ENCODE measurements around the gene IGSF3.

The IGSF3 gene

DNA sequence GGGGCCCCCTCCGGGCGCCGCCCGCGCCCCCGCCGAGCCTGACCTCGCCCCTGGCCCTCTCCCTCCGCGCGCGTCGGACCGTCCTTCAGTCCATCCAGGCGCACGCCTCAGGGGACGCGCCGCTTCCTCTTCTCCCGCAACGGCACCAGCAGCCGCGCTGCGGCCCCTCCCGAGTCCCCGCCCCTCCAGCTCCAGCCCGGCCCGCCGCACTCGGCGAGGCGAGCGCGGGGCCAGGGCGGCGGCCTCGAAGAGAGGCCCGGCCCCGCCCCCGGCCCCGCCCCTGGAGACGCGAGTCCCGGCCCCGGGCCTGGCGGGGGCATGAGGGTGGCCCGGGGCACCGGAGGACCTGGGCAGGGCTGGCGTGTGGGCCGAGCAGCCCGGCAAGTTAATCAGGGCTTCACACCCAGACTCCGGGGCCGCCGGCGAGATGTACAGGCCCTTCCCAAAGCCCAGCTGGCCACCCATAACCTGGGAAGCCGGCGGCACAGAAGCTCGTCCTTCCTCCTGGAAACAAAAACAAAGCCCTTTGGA lies at the start of gene IGSF3:
TSS of gene IGSF3 (minus strand) at position 159 of the 531 bp plus-strand sequence. CDS start 1,407 bp downstream, outside the sequence.
- peak; percentile 77 for DNase-seq (ENCODE audit: low spot score)

DNA sequence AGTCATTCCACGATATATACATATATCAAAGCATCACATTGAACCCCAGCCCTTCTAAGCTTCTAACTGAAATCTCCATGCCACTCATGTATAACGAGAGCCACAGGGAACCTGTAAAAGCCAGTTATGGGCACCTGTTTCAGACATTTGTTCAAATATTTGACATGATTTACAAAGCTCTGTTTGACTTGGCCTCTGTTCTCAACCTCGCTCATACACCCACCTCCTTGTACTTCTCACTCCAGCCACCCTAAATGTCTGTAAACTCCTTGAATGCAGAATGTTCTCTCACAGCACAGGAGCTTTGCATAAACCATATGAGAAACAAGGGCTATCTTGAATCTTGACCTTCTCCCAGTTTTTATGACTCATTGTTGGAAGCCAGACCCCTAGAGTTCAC lies 49.8 kb upstream of the IGSF3 start:
- DNase-seq (ENCODE audit: low spot score): no peak

DNA sequence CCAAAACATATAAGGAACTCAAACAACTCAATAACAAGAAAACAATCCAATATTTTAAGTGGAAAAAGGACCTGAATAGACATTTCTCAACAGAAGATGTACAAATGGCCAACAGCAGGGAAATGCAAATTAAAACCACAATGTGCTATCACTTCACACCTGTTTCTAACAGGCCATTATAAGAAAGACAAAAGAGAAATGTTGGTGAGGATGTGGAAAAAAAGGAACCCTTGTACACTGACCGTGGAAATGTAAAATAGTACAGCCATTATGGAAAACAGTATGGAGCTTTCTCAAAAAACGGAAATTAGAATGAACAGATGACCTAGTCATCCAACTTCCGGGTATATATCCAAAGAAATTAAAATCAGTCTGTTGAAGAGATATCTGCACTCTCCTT lies 48.9 kb upstream of the IGSF3 start:
- DNase-seq (ENCODE audit: low spot score): no peak

DNA sequence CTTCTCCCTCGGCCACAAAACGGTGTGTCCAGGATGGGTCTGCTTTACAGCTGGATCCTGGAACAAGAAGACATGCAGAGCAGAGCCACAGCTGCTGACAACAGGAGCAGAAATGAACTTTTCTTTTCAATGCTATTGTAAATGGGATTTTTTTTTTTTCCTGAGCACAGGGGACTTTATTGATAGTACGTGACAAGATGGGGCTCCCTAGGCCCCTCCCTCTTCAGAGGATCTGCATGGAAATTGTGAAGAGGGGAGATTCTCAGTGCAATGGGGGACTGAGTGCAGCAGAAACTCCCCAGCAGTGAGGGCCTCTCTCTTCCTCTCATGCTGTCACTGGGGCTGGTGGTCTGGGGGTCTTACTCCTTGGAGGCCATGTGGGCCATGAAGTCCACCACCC lies 45.9 kb upstream of the IGSF3 start:
- DNase-seq (ENCODE audit: low spot score): no peak

DNA sequence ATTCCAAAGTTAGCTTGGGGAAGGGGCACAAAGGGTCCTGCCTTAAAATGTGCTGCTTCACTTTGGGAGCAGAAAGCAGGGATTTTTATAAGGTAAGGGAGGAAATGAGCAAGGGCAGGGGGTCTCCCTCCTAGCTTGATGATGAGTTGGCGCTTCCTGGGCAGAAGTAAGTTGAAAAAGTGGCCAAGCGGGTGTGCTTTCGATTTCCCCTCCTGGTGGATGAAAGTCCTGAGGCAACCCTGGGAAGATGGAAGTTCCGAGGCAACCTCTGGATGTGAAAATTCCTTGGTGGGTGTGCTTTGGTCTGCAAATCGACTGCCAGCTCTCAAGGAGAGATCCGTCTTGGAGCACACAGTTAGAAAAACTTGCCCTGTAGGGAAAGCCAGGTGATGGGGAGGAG lies 45.0 kb upstream of the IGSF3 start:
- no peak for DNase-seq (ENCODE audit: low spot score)

DNA sequence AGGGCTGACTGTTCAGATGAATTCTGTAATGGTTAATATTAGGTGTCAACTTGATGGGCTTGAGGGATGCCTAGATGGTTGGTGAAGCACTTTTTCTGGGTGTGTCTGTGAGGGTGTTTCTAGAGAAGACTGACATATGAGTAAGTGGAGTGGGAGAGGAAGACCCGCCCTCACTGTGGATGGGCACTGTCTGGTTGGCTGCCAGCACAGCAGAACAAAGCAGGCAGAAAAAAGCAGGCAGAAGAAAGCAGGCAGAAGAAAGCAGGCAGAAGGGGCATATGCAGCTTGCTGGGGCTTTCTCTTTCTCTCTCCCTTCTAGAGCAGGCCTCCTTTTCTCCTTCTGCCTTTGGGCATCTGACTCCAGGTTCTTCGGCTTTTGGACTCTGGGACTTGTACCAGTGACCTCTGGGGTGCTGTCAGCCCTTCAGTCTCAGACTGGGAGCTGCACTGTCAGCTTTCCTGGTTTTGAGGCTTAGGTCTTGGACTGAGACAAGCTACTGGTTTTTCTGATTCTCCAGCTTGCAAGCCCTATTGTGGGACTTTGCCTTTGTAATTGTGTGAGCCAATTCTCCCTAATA lies 43.8 kb upstream of the IGSF3 start:
- DNase-seq (ENCODE audit: low spot score): no peak

DNA sequence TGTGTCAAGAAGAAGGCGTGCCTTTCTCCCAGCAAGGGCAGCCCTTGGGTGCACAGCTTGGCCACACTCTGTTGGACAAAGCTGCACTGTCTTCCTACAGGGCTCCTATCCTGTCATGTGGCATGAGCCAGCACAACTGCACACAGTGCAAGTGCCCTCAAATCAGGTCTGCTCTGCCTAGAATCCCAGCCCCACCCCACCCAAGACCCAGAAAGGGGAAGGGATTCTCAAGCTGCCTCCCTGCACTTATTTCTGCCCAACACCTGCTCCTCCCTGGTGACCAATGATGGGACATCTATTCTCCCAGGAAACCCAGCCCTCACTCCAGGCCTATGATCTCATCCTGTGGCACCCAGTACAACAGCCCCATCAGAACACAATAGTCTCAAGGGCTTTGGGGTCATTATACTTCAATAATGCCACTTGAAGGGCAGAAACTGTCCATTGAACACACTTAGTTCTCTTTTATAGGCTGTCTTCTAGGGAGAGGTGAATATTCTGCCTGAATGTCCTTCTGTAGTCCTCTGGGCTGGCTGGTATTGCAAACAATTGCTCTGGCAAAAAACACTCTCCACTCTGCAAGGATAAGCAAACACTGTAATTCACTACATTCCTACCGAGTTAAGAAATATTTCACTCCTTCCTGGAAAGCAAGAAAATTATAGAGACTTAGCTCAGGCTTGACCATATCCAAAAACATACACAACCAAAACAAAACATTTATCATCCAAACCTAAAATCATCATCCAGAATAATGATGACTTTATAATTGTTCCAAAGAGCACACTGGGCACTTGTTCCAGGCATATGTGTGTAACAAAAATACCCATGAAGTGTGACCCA lies 43.1 kb upstream of the IGSF3 start:
- DNase-seq (ENCODE audit: low spot score): no peak

DNA sequence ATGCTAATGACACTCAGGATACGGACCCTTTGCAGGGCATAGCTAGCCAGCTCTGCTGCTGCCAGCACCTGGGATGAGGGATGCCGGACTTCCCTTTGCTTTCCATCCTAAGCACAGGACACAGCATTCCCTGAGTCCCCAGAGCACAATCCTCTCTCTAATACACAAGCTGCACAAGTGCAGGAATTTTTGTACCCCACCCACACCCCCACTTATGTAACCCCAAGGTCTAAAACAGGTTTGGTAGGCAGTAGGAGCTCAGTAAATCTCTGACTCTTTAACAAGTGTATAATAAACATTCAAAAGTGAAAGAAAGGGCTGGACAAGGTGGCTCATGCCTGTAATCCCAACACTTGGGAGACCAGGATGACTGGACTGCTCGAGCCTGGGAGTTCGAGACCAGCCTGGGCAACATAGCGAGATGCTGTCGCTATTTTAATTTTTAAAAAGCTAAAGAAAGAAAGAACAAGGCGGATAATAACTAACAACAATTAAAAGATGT lies 42.2 kb upstream of the IGSF3 start:
- no peak for DNase-seq (ENCODE audit: low spot score)

DNA sequence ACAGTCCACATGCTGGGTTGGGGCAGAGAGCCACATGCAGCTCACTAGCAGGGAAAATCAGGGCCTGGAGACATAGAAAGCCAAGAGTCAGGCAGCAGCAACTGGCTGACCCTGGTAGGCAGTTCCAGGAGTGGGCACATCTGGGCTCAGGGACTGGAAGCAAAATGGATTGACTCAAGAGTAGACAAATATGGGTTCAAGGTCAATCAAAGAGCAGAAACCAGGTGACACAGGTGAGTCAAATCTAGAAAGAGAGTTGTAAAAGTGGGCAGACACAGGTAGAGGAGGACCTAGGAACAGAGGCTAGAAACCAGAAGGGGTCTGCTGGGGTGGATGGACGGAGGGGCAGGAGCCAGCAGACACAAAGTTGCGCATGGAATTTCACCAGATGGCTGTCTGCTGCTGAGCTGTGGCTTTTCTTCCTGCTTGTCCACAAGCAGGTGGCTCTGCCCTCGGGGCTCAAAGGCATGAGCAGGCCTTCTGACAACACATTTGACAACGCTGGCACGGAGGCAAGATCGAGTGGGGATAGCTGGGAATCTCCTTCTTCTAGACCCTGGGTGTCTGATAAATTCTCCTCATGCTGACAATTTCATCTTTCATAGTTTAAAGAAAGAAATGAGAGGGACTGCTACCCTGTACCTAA lies 40.8 kb upstream of the IGSF3 start:
- DNase-seq (ENCODE audit: low spot score): no peak

DNA sequence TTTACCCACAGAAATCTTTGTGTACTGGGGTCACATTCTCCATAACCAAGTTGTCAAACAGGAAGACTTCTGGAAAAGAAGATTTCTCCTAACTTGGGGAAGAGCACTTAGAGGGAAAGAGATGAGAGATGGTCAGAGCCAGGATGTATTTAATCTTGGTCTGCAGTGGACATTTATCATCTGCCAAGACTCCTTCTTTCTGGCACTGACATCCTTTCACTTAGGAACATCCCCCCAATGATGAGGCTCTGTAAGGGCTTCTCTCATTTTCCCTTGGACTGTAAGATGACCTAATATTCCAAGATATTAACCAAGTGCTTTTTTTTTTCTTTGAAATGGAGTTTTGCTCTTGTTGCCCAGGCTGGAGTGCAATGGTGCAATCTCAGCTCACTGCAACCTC lies 39.3 kb upstream of the IGSF3 start:
- no peak for DNase-seq (ENCODE audit: low spot score)

DNA sequence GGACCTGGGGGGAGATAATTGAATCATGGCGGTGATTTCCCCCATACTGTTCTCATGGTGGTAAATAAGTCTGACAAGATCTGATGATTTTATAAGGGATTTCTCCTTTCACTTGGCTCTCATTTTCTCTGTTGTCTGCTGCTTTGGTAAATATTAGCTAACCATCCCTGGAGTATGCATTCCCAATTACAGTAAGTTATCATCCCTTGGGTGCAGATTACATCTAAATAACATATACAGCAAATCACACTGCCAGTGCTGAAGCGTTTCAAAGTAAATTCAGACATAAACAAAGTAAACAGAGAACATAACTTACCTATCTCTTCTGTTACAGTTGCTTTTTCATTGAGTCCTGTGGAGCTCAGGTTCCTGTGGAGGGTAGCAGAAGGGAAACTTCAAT lies 38.6 kb upstream of the IGSF3 start:
- DNase-seq (ENCODE audit: low spot score): no peak

DNA sequence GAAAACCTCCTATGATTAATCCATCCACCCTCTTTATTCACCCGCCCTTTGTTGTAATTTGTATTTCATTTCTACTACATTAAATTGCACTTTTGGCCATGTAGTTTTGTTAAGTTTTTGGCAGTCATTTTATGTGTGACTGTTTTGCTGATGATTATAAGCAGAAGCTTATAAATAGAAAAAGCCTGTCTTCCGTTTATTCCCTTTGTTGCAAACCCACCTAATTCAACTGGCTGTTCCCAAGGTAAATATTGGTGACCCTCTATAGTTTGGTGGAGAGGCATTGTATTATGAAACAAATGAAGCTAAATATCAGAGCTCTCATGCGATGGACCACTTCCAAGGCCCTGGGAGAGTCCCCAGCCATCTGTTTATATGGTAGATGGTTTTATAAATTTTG lies 36.7 kb upstream of the IGSF3 start:
- no peak for DNase-seq (ENCODE audit: low spot score)

DNA sequence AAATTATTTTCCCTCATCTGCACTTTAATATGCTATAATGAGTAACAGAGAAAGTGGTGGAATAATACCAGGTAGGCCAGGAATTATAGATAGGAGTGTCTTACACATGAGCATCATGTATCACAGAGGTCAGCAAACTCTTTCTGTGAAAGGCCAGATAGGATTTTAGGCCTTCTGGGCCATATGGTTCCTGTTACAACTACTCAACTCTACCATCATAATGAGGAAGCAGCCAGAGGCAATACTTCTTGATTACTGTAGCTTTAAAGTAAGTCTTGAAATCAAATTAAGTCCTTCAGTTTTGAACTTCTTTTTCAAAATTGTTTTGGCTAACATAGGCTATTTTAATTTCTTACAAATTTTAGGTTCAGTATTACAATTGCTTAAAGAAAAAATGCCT lies 32.1 kb upstream of the IGSF3 start:
- no peak for DNase-seq (ENCODE audit: low spot score)

DNA sequence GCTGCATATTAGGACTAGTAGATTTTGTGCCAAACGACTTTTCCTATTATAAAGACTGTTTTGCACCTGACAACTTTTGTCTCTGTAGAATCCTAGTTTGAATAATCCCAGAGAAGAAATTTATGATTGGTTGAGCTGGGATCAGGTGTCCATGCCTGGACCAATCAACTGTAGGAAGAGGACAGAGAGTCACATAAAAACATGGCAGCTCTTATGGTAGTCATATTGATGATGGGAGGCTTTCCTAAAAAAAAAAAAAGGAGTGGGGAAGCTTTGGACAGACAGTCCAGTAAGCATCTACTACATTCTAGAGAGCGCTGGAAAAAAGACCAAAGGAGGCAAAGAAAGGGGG lies 30.7 kb upstream of the IGSF3 start:
- DNase-seq (ENCODE audit: low spot score): no peak

DNA sequence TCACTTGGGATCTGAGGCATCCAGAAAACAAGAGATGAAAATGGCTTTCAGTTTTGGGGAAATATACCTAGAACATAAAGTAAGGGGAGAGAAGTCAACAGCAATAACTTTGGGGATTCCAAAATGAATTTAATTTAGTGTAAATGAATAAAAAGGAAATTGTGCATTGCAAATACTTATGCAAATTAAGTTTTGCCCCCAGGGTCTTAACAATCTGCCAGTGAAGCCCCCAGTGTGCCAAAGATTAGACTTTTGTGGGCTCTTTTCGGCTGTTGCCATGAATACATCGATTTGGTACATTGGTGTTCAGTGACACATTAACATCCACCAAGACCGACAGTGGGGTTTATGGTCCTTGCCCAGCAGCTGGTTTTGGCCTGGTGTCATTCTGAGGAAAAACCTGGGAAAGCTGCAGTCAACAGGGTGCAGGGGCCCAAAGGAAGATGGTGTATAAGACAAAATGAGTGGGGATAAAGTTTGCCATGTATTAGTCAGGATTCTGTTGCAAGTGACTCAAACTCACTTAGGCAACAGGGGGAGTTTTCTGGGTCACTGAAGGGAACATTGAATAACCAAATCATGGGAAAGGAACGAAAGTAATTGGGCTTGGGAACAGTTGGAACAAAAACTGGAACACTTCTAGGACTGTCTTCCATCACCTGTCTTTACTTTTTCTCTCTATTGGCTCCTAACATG lies 30.2 kb upstream of the IGSF3 start:
- DNase-seq (ENCODE audit: low spot score): no peak

DNA sequence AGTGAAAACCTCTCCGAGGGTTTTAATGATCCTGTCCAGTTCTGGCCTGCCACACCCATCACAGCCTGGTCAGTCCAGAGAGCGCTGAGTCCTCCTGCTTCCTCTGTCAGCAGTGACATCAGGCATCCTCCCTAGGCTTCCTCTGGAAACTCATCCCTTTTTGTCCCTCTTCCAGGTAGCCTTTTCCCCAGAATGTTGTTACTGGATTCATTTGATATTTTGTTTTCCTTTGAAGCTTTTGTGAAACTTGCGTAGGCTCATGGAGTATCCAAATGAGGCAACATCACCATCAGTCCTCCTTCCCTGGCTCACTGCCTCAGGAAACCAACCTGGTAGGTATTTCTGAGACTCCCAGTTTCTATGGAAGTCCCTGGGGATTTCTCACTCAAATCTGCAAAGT lies 27.0 kb upstream of the IGSF3 start:
- DNase-seq (ENCODE audit: low spot score): no peak

DNA sequence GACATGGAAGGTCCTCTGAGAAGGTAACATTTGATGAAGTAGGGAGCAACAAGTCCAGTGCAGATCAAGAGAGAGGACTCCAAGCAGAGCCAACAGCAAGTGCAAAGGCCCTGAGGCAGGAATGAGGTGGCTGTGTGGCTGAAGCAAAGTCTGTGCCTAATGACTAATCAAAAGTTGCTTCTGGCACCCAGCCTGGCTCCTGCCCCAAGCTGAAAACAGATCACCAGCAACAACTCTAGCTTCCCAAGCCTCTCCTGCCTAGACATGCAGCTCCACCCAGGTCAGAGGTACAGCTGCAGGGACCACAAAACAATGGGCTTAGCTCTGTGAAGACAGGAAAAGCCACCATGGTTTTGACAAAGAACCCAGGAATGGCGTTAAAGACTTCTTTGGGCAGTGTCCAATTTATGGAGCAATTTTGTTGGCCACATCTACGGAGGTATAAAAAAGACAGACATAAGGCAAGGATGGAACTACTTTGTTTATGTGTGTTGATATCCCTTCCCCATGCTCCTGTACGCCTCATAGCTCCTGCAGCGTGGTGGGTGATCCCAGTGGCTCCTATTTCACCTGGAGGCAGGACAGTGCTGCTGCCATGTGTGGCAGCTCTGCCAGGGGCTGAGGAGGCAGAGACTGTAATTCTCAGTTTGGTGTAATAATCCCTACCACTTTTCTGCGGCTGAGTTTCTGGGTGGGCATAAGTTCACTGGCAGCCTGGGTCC lies 26.4 kb upstream of the IGSF3 start:
- DNase-seq (ENCODE audit: low spot score): peak; percentile 65

DNA sequence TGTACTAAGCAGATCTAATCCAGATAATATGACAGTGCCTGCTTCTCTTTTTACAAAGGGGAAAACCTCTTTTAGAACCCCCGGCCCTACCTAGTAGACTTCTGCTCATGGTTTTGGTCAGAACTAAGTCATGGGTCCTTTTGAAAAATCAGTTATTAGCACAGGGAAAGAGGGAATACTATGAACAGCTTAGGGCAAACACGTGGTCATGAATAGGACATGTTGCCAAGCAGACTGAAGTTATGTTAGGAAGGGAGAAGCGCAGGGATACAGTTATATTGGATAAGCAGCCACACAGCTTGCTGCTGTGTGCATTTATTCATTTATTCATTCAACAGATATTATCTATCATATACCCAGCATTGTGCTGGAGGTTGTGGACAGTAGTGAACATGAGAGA lies 25.3 kb upstream of the IGSF3 start:
- no peak for DNase-seq (ENCODE audit: low spot score)

DNA sequence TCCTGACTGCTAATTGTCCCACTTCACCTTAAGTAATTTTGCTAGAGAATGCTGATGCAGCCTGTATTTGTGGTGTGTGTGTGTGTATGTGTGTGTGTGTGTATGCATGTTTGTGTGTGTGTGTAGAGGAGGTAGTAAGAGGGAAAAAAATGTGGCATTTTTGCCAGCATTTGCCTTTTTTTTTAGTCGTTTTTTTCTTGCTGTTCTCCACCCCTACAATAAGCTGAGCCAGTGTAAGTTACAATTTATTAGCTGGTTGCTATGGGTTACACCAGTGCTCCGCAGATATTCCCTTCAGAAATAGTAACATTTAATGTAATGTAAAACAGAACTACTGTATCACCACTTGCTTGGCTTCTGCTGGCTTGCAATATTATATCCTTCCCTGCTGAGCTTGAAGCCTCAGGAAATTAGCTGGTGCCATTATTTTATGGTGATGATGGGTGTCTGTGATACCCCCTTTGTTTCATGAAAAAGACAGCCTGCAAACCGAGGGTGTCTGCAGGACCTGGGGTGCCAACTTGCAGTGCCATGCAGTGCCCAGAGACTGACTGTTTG lies 23.4 kb upstream of the IGSF3 start:
- no peak for DNase-seq (ENCODE audit: low spot score)

DNA sequence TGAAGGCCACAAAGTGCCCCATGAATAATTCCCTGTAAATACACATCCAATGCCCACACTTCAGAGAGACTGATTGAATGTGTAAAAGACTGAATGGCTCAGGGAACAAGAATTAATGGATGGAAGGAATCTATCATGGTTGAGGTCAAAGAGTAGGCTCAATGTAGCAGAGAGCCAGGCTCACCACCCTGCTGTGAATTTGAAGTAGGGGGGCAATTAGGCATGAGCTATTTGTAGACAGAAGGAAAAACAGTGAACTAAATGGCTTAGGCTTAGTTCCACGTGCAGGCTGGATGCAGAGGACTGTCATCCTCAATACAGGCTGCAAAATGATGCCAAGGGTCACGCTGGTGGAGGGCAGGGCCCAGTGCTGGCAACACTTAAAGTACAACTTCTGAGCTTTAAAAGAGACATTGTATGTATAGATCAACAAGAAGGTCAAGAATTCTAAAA lies 22.9 kb upstream of the IGSF3 start:
- no peak for DNase-seq (ENCODE audit: low spot score)

DNA sequence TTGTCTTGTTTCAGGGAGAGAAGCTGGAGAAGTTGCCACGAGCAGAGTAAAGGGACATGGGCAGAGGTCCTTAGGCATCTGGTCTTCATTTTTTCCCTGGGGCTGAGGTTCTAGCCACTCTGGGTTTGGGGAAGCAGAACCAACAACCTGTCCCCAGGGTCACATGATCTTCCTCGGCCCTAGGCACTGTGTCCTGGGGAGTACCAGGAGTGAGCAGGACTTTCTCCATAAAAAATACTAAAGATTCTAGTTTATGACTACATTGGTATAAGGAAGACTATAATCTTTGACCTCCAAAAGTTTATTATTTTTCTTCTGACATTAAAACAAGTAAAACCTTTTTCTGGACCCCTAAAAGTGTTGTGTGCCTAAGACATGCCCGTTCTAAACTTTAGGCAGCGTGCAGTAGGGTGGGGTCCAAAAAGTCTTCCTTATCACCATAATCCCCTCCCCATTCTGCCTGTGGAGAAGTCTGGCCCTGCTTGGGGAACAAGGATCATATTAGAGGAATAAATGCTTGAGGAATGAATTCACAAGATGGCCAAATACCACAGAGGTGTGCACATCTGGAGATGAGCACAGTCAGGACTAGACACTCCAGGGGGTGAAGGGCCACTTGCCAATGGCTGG lies 19.3 kb upstream of the IGSF3 start:
- DNase-seq (ENCODE audit: low spot score): no peak

Measured in LoVo (cell line).